Esophagus (tissue), 2 donors: ENCODE measurements around the gene STAG1. TPM values are rescaled to one million over a fixed set of nuclear protein-coding genes. Genes with fewer than 3 reads are reported as not detected.
"Not testable (repeated sequence)": the region's sequence is repeated elsewhere in the genome, so short reads cannot be mapped to it uniquely, and the experiment has no call there.

Experiments
- H3K27ac ChIP-seq, 2 donors: one replicate each; pipeline ENCODE4 v1.5.1; 2013; ENCODE audit warnings: low read depth in 2 of 2, mild to moderate bottlenecking in 2 of 2, inconsistent platforms in 1 of 2, low read length in 1 of 2, moderate library complexity in 1 of 2
- H3K27me3 ChIP-seq, 2 donors: one replicate each; pipeline ENCODE4 v1.6.1; 2013; ENCODE audit warnings: low read length in 2 of 2, control low read depth in 1 of 2, mild to moderate bottlenecking in 1 of 2; ENCODE audit not compliant: insufficient read depth in 2 of 2, control insufficient read depth in 1 of 2
- H3K36me3 ChIP-seq, 2 donors: one replicate each; pipeline ENCODE4 v1.6.1; 2013; ENCODE audit warnings: low read length in 1 of 2; ENCODE audit not compliant: control insufficient read depth in 2 of 2, insufficient read depth in 2 of 2
- H3K4me1 ChIP-seq, 2 donors: one replicate each; pipeline ENCODE4 v1.6.1; 2013; ENCODE audit warnings: low read length in 1 of 2; ENCODE audit not compliant: control insufficient read depth in 2 of 2, insufficient read depth in 2 of 2
- H3K4me3 ChIP-seq, 2 donors: one replicate each; pipeline ENCODE4 v1.5.1; 2013; ENCODE audit warnings: low read length in 2 of 2, mild to moderate bottlenecking in 2 of 2, low read depth in 1 of 2, moderate library complexity in 1 of 2
- H3K9me3 ChIP-seq, 2 donors: one replicate each; pipeline ENCODE4 v1.6.1; 2013; ENCODE audit warnings: mild to moderate bottlenecking in 2 of 2, low read depth in 1 of 2, low read length in 1 of 2, moderate library complexity in 1 of 2; ENCODE audit not compliant: control insufficient read depth in 2 of 2, insufficient read depth in 1 of 2
- WGBS, 2 donors: extraction: QIAGEN DNeasy Blood & Tissue Kit; methylation state at CpG; one replicate each; pipeline ENCODE4 v1.1.7; 2013; 5-methylcytosine and 5-hydroxymethylcytosine counted together
- polyA plus RNA-seq, 2 donors: library from polyadenylated mRNA; stranded (reverse); fragments of 200-250 nt; gene quantifications; one replicate each; pipeline ENCODE4 v1.2.3, GENCODE V29; 2013
- donor health status: healthy with polysubstance abuse.
- donor health status: Bipolar disorder and iron deficiency.

The STAG1 gene
- polyA plus RNA-seq, 2 donors, result 7.1 to 8.3 TPM

DNA sequence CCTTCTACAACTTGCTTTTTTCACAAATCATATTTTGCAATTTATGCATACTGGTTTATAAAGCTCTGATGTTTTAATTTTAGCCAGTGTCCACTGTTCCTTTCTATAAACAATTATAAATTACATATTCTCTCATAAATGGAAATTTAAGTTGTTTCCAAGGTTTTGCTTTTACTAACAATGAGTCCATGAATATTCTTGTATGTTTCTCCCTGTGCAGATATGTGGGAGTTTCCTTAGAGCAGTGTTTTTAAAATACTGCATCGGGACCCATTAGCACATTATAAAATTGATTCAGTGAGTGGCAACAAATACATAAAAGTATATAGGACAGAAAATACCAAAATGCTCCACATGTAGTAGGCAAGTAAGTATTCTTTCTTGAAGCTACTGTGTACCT is 266.4 kb downstream of the STAG1 start:
- Histone ChIP-seq H3K9me3 (no peaks in the 10 kb centered on the region), H3K4me3 (no peak overlapping the region), H3K4me1 (no peaks in the 10 kb centered on the region), H3K36me3 (no peaks in the 10 kb centered on the region), H3K27ac (no peak overlapping the region), H3K27me3 (no peaks in the 10 kb centered on the region)
- 90 to 94% methylated on average over 1 of the region's 1 CpG for WGBS, 2 donors

DNA sequence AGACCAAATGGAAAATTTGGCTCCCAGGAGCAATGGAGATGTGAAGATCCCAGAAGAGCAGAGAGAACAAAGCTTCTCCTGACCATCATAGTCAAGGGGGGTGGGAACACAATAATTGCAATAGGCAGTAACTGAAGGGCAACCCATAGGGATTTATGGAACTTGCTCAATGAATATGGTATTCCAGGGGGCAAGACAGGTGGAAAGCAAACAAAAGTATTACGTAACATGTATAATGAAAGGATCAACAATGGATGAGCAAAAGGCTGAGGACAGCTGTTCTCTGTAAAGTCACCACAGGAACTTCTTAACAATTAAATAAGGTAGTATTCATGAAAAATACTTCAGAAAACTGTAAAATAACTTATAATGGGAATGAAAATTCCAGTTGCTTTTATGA is 275.9 kb downstream of the STAG1 start:
- H3K4me3 ChIP-seq, result no peak overlapping the region
- no peaks in the 10 kb centered on the region for H3K4me1 ChIP-seq
- H3K27ac ChIP-seq, result no peak overlapping the region
- H3K27me3 ChIP-seq, result no peaks in the 10 kb centered on the region
- H3K9me3 ChIP-seq, result no peaks in the 10 kb centered on the region
- WGBS, 2 donors, result 96 to 97% methylated on average over 1 of the region's 1 CpG
- peaks cover 0 to 5% of the 10 kb centered on the region in 2 donors for H3K36me3 ChIP-seq

DNA sequence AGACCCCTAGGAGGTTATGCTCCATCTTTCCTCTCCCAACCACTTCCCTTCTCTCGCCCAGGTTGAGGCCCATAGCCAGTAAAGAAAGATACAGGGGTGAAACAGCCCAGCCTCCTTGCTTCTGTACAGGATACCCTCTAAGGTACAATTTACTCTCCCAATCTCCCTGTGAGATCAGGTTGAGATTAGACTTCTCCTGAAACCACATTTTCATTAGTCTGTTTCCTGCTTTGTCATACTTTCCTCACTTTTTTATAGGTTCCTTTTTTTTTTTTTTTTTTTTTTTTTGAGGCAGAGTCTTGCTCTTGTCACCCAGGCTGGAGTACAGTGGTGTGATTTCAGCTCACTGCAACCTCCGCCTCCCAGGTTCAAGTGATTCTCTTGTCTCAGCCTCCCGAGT is 277.3 kb downstream of the STAG1 start:
- not testable (repeated sequence) for H3K4me3 ChIP-seq, H3K27me3 ChIP-seq, H3K9me3 ChIP-seq, H3K27ac ChIP-seq, H3K36me3 ChIP-seq, H3K4me1 ChIP-seq
- 98% methylated on average over 3 of the region's 3 CpGs for WGBS, 2 donors

DNA sequence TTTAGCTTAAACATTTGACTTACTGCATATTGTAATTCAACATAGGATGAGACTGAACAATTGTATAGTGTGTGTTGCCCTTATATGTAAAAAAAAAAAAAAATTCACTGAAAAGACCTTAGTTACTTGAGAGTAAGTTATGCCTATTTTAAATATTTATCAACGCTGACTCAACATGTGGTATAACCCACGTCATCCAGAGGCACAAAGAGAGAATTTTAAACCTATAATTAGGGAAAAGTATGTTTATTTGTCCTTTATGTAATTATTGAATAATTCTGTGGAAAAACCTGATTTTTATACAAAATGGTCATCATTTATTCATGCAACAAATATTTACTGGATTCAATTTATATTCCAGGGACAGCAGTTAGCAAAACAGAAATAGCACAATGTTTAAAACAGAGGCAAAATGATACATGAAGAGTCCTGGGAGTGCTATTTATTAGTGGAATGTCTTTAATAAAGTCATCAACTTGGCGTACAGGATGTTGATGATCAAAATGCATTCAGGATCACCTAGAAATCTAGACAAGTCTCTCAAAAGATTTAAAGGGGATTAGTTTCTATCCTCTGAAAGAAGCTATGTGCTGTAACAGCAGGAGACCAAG is 278.4 kb downstream of the STAG1 start:
- Histone ChIP-seq H3K4me3 (no peak overlapping the region), H3K4me1 (no peaks in the 10 kb centered on the region), H3K9me3 (no peaks in the 10 kb centered on the region), H3K36me3 (peaks cover 0 to 5% of the 10 kb centered on the region in 2 donors), H3K27me3 (no peaks in the 10 kb centered on the region), H3K27ac (no peak overlapping the region)
- WGBS, 2 donors, result 83 to 92% methylated on average over 3 of the region's 3 CpGs

DNA sequence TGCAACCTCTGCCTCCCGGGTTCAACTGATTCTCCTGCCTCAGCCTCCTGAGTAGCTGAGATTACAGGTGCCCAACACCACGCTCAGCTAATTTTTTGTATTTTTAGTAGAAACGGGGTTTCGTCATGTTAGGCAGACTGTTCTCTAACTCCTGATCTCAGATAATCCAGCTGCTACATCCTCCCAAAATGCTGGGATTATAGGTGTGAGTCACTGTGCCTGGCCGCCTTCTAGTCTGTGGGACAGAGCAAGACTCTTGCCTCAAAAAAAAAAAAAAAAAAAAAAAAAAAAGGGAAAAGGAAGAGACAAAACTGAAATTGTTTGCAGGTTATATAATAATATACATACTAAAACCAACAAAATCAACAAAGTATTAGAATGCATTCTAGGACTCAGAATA is 286.9 kb downstream of the STAG1 start:
- H3K36me3 ChIP-seq, result no peaks in the 10 kb centered on the region
- H3K27ac ChIP-seq, result no peak overlapping the region
- H3K27me3 ChIP-seq, result no peaks in the 10 kb centered on the region
- H3K4me3 ChIP-seq, result no peak overlapping the region
- H3K9me3 ChIP-seq, result no peaks in the 10 kb centered on the region
- WGBS, 2 donors, result 72 to 79% methylated on average over 5 of the region's 5 CpGs
- no peaks in the 10 kb centered on the region for H3K4me1 ChIP-seq

DNA sequence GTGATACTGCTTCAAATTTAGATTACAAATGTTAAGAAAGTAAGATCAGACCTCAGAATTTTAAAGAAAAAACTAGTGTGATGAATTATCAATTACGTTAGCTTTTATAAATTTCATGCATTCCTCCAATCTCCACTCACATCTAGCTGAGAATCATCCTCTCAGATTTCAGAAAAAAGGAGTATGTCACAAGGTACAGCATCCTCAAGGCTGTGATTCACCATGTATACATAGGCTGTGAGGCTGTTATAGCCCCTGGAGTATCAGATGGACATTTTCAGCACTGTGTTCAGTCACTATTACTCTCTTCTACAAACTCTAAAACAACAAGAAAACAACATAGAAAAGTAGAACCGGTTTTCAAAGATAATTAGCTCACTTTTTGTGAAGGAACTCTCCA is 287.7 kb downstream of the STAG1 start:
- Histone ChIP-seq H3K27me3 (no peaks in the 10 kb centered on the region), H3K4me3 (no peak overlapping the region), H3K36me3 (no peaks in the 10 kb centered on the region), H3K27ac (no peak overlapping the region), H3K4me1 (no peaks in the 10 kb centered on the region), H3K9me3 (no peaks in the 10 kb centered on the region)
- 75 to 84% methylated on average over 2 of the region's 2 CpGs for WGBS, 2 donors

DNA sequence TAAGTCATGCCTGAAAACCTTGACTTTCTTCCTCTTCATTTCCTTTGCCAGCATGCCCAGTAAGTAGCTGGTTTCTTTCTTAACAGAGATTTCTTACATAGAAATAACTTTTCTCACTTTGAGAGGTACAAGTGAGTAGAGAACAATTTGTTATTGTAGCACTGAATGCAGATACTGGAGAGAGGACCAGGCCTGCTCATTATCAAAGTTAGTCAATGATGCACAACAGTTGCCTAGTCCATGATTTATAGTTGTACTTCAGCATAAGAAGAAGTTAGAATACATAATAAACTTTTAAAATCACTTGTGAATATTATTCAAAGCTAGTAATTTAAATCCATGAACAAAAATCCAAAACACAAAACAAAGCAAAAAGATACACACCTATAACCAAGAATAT is 289.0 kb downstream of the STAG1 start:
- Histone ChIP-seq H3K9me3 (no peaks in the 10 kb centered on the region), H3K27ac (no peak overlapping the region), H3K4me3 (no peak overlapping the region), H3K4me1 (no peaks in the 10 kb centered on the region), H3K36me3 (no peaks in the 10 kb centered on the region), H3K27me3 (no peaks in the 10 kb centered on the region)

DNA sequence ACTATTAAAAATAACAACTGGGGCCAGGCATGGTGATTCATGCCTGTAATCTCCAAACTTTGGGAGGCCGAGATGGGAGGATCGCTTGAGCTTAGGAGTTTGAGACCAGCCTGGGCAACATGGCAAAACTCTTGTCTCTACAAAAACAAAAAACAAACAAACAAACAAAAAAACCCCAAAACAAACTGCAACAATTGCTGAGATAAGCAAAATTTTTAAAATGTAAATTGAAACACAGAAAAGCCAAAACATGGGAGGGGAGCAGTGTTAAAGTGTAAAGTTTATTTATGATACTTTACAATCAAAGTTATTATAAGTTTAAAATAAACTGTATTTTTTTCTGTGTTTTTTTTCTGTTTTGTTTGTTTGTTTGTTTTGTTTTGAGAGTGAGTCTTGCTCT is 294.4 kb downstream of the STAG1 start:
- H3K36me3 ChIP-seq, result peaks cover 0 to 2% of the 10 kb centered on the region in 2 donors
- 97 to 98% methylated on average over 2 of the region's 2 CpGs for WGBS, 2 donors

DNA sequence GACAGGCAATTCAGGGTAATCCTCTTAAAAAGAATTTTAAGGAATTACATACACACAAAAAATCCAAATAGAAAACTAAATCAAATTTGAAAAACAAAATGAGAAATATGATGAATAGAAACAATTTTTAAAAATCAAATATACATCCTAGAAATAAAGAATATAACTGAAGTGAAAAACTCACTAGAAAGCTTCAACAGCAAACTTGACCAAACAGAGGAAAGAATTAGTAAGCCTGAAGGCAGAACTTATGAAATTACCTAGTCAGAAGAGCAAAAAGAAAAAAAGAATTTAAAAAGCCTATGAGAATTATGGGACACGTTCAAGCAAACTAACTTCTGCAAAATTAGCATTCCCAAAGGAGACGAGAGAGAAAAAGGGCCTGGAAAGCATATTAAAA is 296.0 kb downstream of the STAG1 start:
- 97 to 100% methylated on average over 2 of the region's 2 CpGs for WGBS, 2 donors
- peaks cover 3 to 9% of the 10 kb centered on the region in 2 donors for H3K9me3 ChIP-seq
- H3K36me3 ChIP-seq, result peaks cover 0 to 2% of the 10 kb centered on the region in 2 donors
- no peaks in the 10 kb centered on the region for H3K27me3 ChIP-seq
- no peak overlapping the region for H3K27ac ChIP-seq
- H3K4me3 ChIP-seq, result no peak overlapping the region
- no peaks in the 10 kb centered on the region for H3K4me1 ChIP-seq

More for the DNA sequence above, 294.4 kb downstream of the STAG1 start:
- Histone ChIP-seq H3K27ac (no peak overlapping the region), H3K4me1 (no peaks in the 10 kb centered on the region), H3K9me3 (peaks cover 3 to 9% of the 10 kb centered on the region in 2 donors), H3K27me3 (no peaks in the 10 kb centered on the region), H3K4me3 (no peak overlapping the region)

DNA sequence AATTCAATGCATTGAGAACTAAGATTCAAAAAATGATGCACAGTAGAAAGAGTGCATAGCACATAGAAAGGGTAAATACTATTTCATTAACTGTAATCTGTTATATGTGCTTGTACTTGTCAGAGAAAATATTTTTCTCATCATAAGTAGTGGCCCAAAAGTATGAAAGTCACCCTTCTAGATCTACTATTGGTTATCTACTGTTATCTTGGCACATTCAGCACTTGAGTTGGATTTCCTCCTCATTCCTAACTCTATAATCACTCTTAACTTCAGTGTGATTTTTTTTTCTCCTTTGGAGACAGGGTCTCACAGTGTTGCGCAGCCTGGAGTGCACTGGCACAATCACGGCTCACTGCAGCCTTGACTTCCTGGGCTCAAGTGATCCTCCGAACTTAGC is 307.6 kb downstream of the STAG1 start:
- H3K4me1 ChIP-seq, result no peaks in the 10 kb centered on the region
- H3K9me3 ChIP-seq, result no peaks in the 10 kb centered on the region
- H3K27ac ChIP-seq, result no peak overlapping the region
- WGBS, 2 donors, result 98 to 100% methylated on average over 3 of the region's 3 CpGs
- no peak overlapping the region for H3K4me3 ChIP-seq
- no peaks in the 10 kb centered on the region for H3K27me3 ChIP-seq
- H3K36me3 ChIP-seq, result peaks cover 0 to 3% of the 10 kb centered on the region in 2 donors
